Upper lobe of left lung (tissue), 6 donors: ENCODE results near the gene ARFGAP2. TPM values are rescaled to one million over a fixed set of nuclear protein-coding genes. Genes with fewer than 3 reads are reported as not detected.

Experiments used
- ATAC-seq, 2 donors: fragments of 200-7000 bp; cut with Tn5 transposase; one replicate each; pipeline ENCODE4 v1.9.1; 2022; ENCODE audit warnings: mild to moderate bottlenecking in 2 of 2, moderate library complexity in 2 of 2; ENCODE audit not compliant: low FRiP score in 2 of 2
- DNase-seq, 2 donors: peaks; one replicate each; pipeline ENCODE4 v3.0.0-alpha.2; 2019 to 2020
- H3K27ac ChIP-seq, 4 donors: fragments of 200-600 bp; sonication (generic); one replicate each; pipeline ENCODE4 v1.5.1; 2016 to 2019
- H3K27me3 ChIP-seq, 4 donors: fragments of 200-600 bp; sonication (generic); one replicate each; pipeline ENCODE4 v1.5.1; 2017 to 2019
- H3K36me3 ChIP-seq, 4 donors: fragments of 200-600 bp; sonication (generic); one replicate each; pipeline ENCODE4 v1.5.1; 2016 to 2019
- H3K4me1 ChIP-seq, 4 donors: fragments of 200-600 bp; sonication (generic); one replicate each; pipeline ENCODE4 v1.5.1; 2018 to 2019
- H3K4me3 ChIP-seq, 4 donors: fragments of 200-600 bp; sonication (generic); one replicate each; pipeline ENCODE4 v1.5.1; 2017 to 2019; ENCODE audit warnings: mild to moderate bottlenecking in 2 of 4, moderate library complexity in 1 of 4
- H3K9me3 ChIP-seq, 4 donors: fragments of 200-600 bp; sonication (generic); one replicate each; pipeline ENCODE4 v1.5.1; 2018 to 2019
- EP300 ChIP-seq, 4 donors: sonication (generic); formaldehyde crosslinking; IDR thresholded peaks; one replicate each; pipeline ENCODE4 v1.5.1; 2017; ENCODE audit warnings: antibody characterized with exemption in 4 of 4, control low read depth in 2 of 4
- POLR2A ChIP-seq, 4 donors: fragments of 450-650 bp; IDR thresholded peaks; one replicate each; pipeline ENCODE4 v1.5.1; 2016 to 2017; ENCODE audit warnings: antibody characterized with exemption in 4 of 4, mild to moderate bottlenecking in 2 of 4
- POLR2AphosphoS5 ChIP-seq, 2 donors: sonication (generic); formaldehyde crosslinking; IDR thresholded peaks; one replicate each; pipeline ENCODE4 v1.5.1; 2017; ENCODE audit warnings: antibody characterized with exemption in 2 of 2
- WGBS, 2 donors: methylation state at CpG; one replicate each; pipeline ENCODE4 v1.1.5; 2017 to 2018; 5-methylcytosine and 5-hydroxymethylcytosine counted together
- total RNA-seq, 6 donors: library from RNA; depleted of rRNA in 4 of 6; stranded (reverse); fragments of >200 nt in 4 of 6; gene quantifications; one replicate each; pipeline versions ENCODE4 v1.1.0 to v1.2.1, GENCODE V29; 2016 to 2021
- TF ChIP-seq, protein P1 (sequence below), 6 experiments: fragments of 450-650 bp in 4 of 6; fragments of 200-600 bp in 2 of 6; sonication (generic) in 2 of 6; IDR thresholded peaks; one replicate each; pipeline ENCODE4 v1.5.1; 2016 to 2019; ENCODE audit warnings: antibody characterized with exemption in 6 of 6
- donor health status: DM: no; HTN: no; CAD: no; lungs with moderate emphysema.
- donor health status: DM: no; HTN: yes; CAD: no; lungs with severe emphysema.

ARFGAP2 gene
- total RNA-seq, 6 donors from 2014 or later = 93.6 to 257 (median 110) TPM

DNA sequence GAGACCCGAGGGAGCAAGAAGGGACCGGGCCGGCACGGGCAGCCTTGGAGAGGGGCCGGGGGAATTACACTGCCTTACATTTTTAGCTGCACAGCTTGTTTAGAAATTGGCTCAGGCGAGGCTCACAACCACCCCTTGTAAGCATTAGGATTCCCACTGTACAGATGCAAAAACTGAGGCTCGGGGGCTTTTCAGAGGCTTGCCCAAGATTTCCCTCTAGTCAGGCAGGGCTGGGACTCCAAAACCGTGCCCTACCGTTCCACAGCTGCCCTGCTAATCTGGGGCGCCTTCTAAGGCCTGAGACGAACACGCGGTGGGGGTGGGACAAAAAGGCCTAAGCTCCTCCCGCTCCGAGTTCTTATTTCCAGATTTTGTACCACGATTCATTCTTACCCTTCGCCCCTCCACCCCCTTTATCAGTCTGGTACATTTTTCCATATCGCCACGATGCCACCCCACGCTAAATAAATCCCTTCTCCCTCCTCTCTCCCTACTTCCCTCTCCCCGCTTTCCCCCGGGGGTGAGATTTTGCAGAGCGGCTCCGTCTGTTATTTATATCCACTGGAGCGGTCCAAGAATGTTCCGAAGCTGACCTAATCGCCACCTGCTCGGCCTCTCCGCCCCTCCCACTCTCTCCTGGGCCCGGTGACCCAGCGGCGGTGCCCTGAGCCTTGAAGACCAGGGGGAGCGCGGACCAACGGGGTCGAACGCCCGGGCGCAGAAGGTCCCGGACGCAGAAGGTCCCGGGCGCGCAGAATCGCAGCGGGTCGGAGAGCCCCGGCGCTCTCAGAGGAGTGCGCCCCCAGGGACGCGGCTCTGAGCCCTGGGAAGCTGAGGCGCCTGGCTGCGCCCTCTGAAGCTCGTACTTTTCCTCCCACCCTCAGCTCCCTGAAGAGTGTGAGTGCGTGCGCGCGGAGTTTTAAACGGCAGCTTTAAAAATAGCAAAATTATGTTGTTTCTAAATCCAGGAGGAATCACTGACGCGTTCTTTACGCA, 10.3 kb upstream of the ARFGAP2 start:
- H3K9me3 ChIP-seq = no peaks in the 10 kb centered on the region
- H3K4me3 ChIP-seq = peak overlapping the region; percentile 7 to 81 (median 70)
- H3K27me3 ChIP-seq = peaks cover 0 to 18% (median 2%) of the 10 kb centered on the region in 4 donors
- ATAC-seq (peak in 1 of 2 donors; percentile 41), DNase-seq (peak; percentile 63 to 86)
- peak overlapping the region; percentile 70 to 87 (median 84) for H3K27ac ChIP-seq
- no peaks in the 10 kb centered on the region for H3K36me3 ChIP-seq
- peak in 1 of 2 donors; percentile 8 for TF ChIP-seq POLR2AphosphoS5 (IDR thresholded peaks at IDR 0.05)
- TF ChIP-seq EP300 (IDR thresholded peaks at IDR 0.05) = no peak
- TF ChIP-seq, protein P1, sequence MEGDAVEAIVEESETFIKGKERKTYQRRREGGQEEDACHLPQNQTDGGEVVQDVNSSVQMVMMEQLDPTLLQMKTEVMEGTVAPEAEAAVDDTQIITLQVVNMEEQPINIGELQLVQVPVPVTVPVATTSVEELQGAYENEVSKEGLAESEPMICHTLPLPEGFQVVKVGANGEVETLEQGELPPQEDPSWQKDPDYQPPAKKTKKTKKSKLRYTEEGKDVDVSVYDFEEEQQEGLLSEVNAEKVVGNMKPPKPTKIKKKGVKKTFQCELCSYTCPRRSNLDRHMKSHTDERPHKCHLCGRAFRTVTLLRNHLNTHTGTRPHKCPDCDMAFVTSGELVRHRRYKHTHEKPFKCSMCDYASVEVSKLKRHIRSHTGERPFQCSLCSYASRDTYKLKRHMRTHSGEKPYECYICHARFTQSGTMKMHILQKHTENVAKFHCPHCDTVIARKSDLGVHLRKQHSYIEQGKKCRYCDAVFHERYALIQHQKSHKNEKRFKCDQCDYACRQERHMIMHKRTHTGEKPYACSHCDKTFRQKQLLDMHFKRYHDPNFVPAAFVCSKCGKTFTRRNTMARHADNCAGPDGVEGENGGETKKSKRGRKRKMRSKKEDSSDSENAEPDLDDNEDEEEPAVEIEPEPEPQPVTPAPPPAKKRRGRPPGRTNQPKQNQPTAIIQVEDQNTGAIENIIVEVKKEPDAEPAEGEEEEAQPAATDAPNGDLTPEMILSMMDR (IDR thresholded peaks at IDR 0.05) = peak in 2 of 6 experiments; percentile 5 to 13
- TF ChIP-seq POLR2A (IDR thresholded peaks at IDR 0.05) = peak in 1 of 4 donors; percentile 14
- peaks cover 18 to 46% (median 39%) of the 10 kb centered on the region in 4 donors for H3K4me1 ChIP-seq
- WGBS, 2 donors = 2 to 3% methylated on average over 33 to 62 of the region's 63 CpGs

DNA sequence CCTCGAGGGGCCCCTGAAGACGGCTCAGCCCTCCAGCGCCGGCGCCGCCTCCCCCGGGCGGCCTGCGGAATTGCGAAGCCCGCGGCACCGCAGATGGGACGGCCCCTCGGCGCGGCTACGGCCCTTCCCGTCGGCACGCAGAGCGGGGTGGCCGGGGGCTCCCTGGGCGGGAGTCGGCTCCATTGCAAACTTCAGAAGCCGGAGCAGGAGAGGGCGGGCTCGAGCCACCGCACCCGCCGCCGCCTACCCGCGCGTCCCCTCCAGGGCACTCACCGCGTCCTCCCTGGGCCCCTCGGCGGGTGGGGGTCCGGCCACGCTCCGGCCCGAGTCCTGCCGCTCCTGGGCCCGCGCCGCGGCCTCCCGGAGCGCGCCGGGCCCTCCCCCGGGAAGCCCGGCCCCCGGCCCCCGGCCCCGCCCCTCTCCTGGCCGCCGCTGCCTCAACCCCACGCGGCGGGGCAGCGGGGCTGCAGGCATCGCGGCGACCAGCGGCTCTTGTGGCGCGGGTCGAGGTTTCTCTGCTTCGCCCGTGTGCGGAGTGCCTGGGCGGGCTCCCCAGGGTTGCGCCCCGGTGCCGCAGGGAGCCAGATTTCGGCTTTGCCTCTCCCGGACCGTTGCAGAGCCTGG, 9.5 kb upstream of the ARFGAP2 start, which contains the start of gene PACSIN3:
PACSIN3 (minus strand) TSS at position 359 of the 624 bp plus-strand sequence. CDS start 3,707 bp downstream, outside the sequence.
- ATAC-seq = peak; percentile 20 to 84
- DNase-seq = peak; percentile 49 to 94
- Histone ChIP-seq H3K36me3 (no peaks in the 10 kb centered on the region), H3K27ac (peak within 1 kb of the TSS; percentile 82 to 87 (median 86)), H3K4me1 (peaks cover 18 to 46% (median 39%) of the 10 kb centered on the region in 4 donors), H3K9me3 (no peaks in the 10 kb centered on the region), H3K27me3 (peaks cover 0 to 18% (median 2%) of the 10 kb centered on the region in 4 donors), H3K4me3 (peak within 1 kb of the TSS; percentile 42 to 81 (median 70))
- 0 to 3% methylated on average over 5 to 8 of the region's 80 CpGs for WGBS, 2 donors
- TF ChIP-seq EP300 (IDR thresholded peaks at IDR 0.05) = no peak
- peak in 2 of 4 donors; percentile 16 to 68 for TF ChIP-seq POLR2A (IDR thresholded peaks at IDR 0.05)
- TF ChIP-seq POLR2AphosphoS5 (IDR thresholded peaks at IDR 0.05) = peak in 1 of 2 donors; percentile 50
- TF ChIP-seq, protein P1 (IDR thresholded peaks at IDR 0.05) = peak in 5 of 6 experiments; percentile 19 to 58 (median 39)

DNA sequence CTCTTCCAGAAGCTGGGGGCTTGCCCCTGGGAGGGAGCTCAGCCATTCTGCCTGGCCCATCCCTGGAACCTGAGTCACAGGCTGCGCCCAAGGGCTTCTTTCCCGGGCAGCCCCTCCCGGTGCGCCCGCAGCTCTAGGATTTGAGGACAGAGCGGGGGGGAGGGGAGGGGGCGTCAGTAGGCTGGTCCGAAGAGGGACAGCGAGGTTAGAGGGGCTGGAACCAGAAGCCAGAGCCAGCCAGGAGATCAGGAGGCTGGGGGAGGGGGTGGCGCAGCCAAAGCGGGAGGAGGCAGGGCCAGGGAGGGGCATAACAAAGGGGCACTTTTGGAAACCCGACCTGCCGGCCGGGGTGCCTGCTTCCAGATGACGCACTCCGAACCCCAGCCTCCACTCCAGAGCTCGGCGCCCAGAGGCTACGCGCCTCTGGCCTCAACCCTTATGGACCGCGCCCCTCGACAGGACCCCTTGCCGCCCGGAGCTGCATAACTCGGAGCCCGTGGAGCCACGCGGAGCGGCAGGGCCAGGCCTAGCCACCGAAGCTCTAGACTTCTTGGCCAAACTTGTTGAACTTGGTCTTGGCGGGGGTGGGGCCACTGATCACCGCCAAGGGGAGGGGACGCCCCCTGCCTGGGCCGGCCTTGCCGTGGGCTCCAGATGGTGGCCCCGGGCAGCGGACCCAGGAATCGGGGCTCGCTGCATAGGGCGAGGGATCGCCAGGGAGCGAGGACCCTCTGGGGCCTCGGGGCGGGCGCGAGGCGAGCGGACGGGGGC, 8.8 kb upstream of the ARFGAP2 start:
- H3K36me3 ChIP-seq = no peaks in the 10 kb centered on the region
- 14 to 28% methylated on average over 17 to 26 of the region's 50 CpGs for WGBS, 2 donors
- peaks cover 0 to 18% (median 2%) of the 10 kb centered on the region in 4 donors for H3K27me3 ChIP-seq
- peak overlapping the region; percentile 42 to 81 (median 70) for H3K4me3 ChIP-seq
- no peaks in the 10 kb centered on the region for H3K9me3 ChIP-seq
- H3K27ac ChIP-seq = peak overlapping the region; percentile 82 to 87 (median 86)
- ATAC-seq = peak; percentile 51 to 73
- DNase-seq = peak; percentile 77 to 89
- peaks cover 18 to 46% (median 39%) of the 10 kb centered on the region in 4 donors for H3K4me1 ChIP-seq
- peak in 1 of 2 donors; percentile 41 for TF ChIP-seq POLR2AphosphoS5 (IDR thresholded peaks at IDR 0.05)
- peak in 3 of 4 donors; percentile 51 to 65 (median 60) for TF ChIP-seq POLR2A (IDR thresholded peaks at IDR 0.05)
- no peak for TF ChIP-seq EP300 (IDR thresholded peaks at IDR 0.05)
- TF ChIP-seq, protein P1 (IDR thresholded peaks at IDR 0.05) = no peak

DNA sequence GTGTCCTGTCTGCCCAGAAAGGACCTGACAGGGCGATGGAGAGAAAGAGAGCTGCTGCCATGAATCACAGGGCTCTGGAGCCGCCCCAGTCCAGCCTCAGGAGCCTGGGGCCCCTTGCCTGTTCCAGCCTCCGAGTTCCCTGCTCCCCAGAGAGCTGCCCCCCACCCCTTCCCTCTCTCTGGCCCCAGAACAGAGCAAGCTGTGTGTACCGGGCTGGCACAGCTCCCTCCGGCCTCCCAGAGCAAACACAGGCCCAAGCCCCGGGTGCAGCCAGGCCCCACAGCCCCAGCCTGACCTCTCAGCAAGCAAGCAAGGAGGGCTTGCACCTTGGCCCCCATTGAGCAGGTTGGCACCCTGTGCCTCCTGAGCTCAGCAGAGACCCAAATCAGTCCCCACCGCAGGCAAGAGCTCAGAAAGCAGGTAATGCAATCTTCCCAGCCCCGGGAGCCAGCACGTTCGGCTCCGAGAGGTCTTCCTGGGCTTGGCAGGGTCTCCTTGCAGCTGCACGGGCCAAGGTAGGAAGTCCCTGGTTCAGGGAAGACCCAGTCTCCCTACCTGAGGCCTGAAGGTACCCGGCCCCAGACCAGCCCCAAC, 8.1 kb upstream of the ARFGAP2 start:
- Histone ChIP-seq H3K27ac (peak overlapping the region; percentile 82 to 87 (median 86)), H3K4me1 (peaks cover 18 to 46% (median 39%) of the 10 kb centered on the region in 4 donors), H3K27me3 (peaks cover 0 to 18% (median 2%) of the 10 kb centered on the region in 4 donors), H3K4me3 (peak overlapping the region; percentile 18 to 81 (median 70)), H3K36me3 (peaks cover 0 to 5% (median 0%) of the 10 kb centered on the region in 4 donors), H3K9me3 (no peaks in the 10 kb centered on the region)
- no peak for ATAC-seq
- TF ChIP-seq POLR2A (IDR thresholded peaks at IDR 0.05) (no peak), EP300 (IDR thresholded peaks at IDR 0.05) (no peak), POLR2AphosphoS5 (IDR thresholded peaks at IDR 0.05) (no peak)
- TF ChIP-seq, protein P1 (IDR thresholded peaks at IDR 0.05) = no peak
- WGBS, 2 donors = 62% methylated on average over 12 of the region's 13 CpGs; no CpG with 5 or more reads in 1 of the 2 donors
- DNase-seq = peak; percentile 41 to 63
